SK-N-MC (cell line): ENCODE measurements around the gene C2orf49.

Experiments
- EZH2 ChIP-seq: fragments of 200-600 bp; sonication (generic); IDR thresholded peaks from one replicate; pipeline ENCODE4 v1.6.1; 2017; ENCODE audit warnings: antibody characterized with exemption
- FOXP2 ChIP-seq: optimal IDR thresholded peaks from 2 replicates; pipeline ENCODE3; 2011; ENCODE audit warnings: mild to moderate bottlenecking, moderate library complexity; ENCODE audit not compliant: insufficient read depth; ENCODE audit errors: extremely low read length, control extremely low read depth
- POLR2AphosphoS5 ChIP-seq: IDR thresholded peaks from 2 replicates; pipeline ENCODE4 v1.6.1; 2012; ENCODE audit warnings: mild to moderate bottlenecking, low read depth, low read length, borderline replicate concordance

DNA sequence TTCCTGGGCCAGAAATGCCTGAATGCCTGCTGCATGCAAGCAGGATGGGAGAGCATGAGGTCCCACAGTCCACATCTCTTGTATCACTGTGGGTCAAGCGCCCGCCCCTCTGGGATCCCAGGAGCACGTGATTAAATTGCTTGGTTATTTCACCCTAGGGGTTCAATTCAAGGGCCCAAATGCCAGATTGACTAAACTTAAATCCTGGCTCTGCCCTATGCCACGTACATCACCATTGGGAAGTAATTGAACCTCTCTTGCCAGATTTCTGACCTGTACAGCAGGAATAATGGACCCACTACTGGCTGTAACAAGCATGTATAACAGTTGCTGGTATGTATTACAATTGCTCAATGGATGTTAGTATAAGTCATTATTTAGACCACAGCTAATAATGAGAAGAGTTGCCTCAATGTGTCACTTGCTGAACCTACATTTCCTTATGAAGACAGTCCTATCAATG lies 41.6 kb downstream of the C2orf49 start:
- TF ChIP-seq POLR2AphosphoS5 (no peak), EZH2 (no peak), FOXP2 (no peak)
